Measurements from ENCODE around the gene DAB1. TPM values are rescaled to one million over a fixed set of nuclear protein-coding genes. Genes with fewer than 3 reads are reported as not detected.

Gene DAB1
- total RNA-seq, 1 donor from 2014 or later, result 1.6 TPM

DNA sequence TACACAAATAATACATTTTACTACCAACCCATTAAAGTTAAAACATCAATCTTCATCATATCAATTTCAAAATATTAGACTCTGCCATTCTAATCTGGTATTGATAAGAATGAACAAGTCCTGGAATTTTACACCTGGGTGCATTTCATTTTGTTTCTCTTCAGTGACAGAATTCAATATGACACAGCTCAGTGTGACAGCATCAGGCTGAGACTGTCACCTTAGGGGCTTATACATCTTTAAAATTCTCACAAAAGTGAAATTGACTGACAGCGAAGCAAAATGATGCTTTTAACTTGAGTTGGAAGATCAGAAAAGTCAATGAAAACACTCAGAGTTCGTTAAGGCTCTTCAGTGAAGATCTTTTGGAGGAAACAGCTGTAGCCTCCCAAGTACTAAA lies 213.0 kb downstream of the DAB1 start:
- Mint-ChIP-seq H3K27ac (ENCODE audit: unreplicated experiment) (no peak overlapping the region), H3K4me3 (ENCODE audit: unreplicated experiment) (no peak overlapping the region), H3K4me1 (ENCODE audit: low read depth, unreplicated experiment) (peaks cover 14% of the 10 kb centered on the region), H3K27me3 (ENCODE audit: low read depth, unreplicated experiment) (no peaks in the 10 kb centered on the region), H3K36me3 (ENCODE audit: low read depth, unreplicated experiment) (no peaks in the 10 kb centered on the region), H3K9me3 (ENCODE audit: unreplicated experiment) (no peaks in the 10 kb centered on the region)
- no peaks in the 10 kb centered on the region for H4K20me1 ChIP-seq (ENCODE audit: insufficient read depth, low read length)
- H3K27ac ChIP-seq (ENCODE audit: low read depth, low read length), result no peak overlapping the region
- no peaks in the 10 kb centered on the region for H3K36me3 ChIP-seq (ENCODE audit: insufficient read depth, low read length)
- H3K4me1 ChIP-seq (ENCODE audit: insufficient read depth, low read length), result no peaks in the 10 kb centered on the region
- no peak for FAIRE-seq
- H3K79me2 ChIP-seq (ENCODE audit: insufficient read depth, low read length), result no peaks in the 10 kb centered on the region
- H3K27me3 ChIP-seq (ENCODE audit: insufficient read depth, low read length), result no peaks in the 10 kb centered on the region
- no peak overlapping the region for H3K9ac ChIP-seq (ENCODE audit: low read length)
- H3K9me3 ChIP-seq (ENCODE audit: insufficient read depth, low read depth, low read length), result no peaks in the 10 kb centered on the region
- H2AFZ ChIP-seq (ENCODE audit: low read depth, low read length), result no peak overlapping the region
- H3K4me3 ChIP-seq (ENCODE audit: insufficient read depth, low read depth, low read length), result no peak overlapping the region
- H3K4me2 ChIP-seq (ENCODE audit: low read length), result no peak overlapping the region
- no peak for DNase-seq (ENCODE audit: low read depth)
- TF ChIP-seq, protein P1, sequence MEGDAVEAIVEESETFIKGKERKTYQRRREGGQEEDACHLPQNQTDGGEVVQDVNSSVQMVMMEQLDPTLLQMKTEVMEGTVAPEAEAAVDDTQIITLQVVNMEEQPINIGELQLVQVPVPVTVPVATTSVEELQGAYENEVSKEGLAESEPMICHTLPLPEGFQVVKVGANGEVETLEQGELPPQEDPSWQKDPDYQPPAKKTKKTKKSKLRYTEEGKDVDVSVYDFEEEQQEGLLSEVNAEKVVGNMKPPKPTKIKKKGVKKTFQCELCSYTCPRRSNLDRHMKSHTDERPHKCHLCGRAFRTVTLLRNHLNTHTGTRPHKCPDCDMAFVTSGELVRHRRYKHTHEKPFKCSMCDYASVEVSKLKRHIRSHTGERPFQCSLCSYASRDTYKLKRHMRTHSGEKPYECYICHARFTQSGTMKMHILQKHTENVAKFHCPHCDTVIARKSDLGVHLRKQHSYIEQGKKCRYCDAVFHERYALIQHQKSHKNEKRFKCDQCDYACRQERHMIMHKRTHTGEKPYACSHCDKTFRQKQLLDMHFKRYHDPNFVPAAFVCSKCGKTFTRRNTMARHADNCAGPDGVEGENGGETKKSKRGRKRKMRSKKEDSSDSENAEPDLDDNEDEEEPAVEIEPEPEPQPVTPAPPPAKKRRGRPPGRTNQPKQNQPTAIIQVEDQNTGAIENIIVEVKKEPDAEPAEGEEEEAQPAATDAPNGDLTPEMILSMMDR (IDR thresholded peaks at IDR 0.05; ENCODE audit: insufficient read depth, low read depth, low read length), result no peak
- TF ChIP-seq EZH2 (IDR thresholded peaks at IDR 0.05; ENCODE audit: insufficient read depth, low read length), result no peak

- Histone ChIP-seq H3K4me2 (ENCODE audit: low read length) (no peak overlapping the region), H3K9me3 (ENCODE audit: insufficient read depth, low read depth, low read length) (no peaks in the 10 kb centered on the region), H3K79me2 (ENCODE audit: insufficient read depth, low read length) (no peaks in the 10 kb centered on the region), H3K36me3 (ENCODE audit: insufficient read depth, low read length) (no peaks in the 10 kb centered on the region), H3K27me3 (ENCODE audit: insufficient read depth, low read length) (no peaks in the 10 kb centered on the region), H3K4me1 (ENCODE audit: insufficient read depth, low read length) (no peaks in the 10 kb centered on the region), H3K4me3 (ENCODE audit: insufficient read depth, low read depth, low read length) (no peak overlapping the region), H2AFZ (ENCODE audit: low read depth, low read length) (no peak overlapping the region), H4K20me1 (ENCODE audit: insufficient read depth, low read length) (no peaks in the 10 kb centered on the region), H3K27ac (ENCODE audit: low read depth, low read length) (no peak overlapping the region), H3K9ac (ENCODE audit: low read length) (no peak overlapping the region)
- FAIRE-seq (no peak), DNase-seq (ENCODE audit: low read depth) (no peak)
- TF ChIP-seq, protein P1 (IDR thresholded peaks at IDR 0.05; ENCODE audit: insufficient read depth, low read depth, low read length), result no peak
- no peak for TF ChIP-seq EZH2 (IDR thresholded peaks at IDR 0.05; ENCODE audit: insufficient read depth, low read length)
- no peak overlapping the region for H3K4me3 Mint-ChIP-seq (ENCODE audit: unreplicated experiment)
- no peaks in the 10 kb centered on the region for H3K9me3 Mint-ChIP-seq (ENCODE audit: unreplicated experiment)
- no peak overlapping the region for H3K27ac Mint-ChIP-seq (ENCODE audit: unreplicated experiment)
- H3K27me3 Mint-ChIP-seq (ENCODE audit: low read depth, unreplicated experiment), result no peaks in the 10 kb centered on the region
- H3K36me3 Mint-ChIP-seq (ENCODE audit: low read depth, unreplicated experiment), result no peaks in the 10 kb centered on the region
- peaks cover 16% of the 10 kb centered on the region for H3K4me1 Mint-ChIP-seq (ENCODE audit: low read depth, unreplicated experiment)
Measured at GRCh38 chr1:57209495-57209894, 214.4 kb downstream of the DAB1 start.

- Mint-ChIP-seq H3K4me1 (ENCODE audit: low read depth, unreplicated experiment) (peaks cover 16% of the 10 kb centered on the region), H3K27ac (ENCODE audit: unreplicated experiment) (no peak overlapping the region), H3K36me3 (ENCODE audit: low read depth, unreplicated experiment) (no peaks in the 10 kb centered on the region), H3K27me3 (ENCODE audit: low read depth, unreplicated experiment) (no peaks in the 10 kb centered on the region), H3K9me3 (ENCODE audit: unreplicated experiment) (no peaks in the 10 kb centered on the region), H3K4me3 (ENCODE audit: unreplicated experiment) (no peak overlapping the region)
- Histone ChIP-seq H2AFZ (ENCODE audit: low read depth, low read length) (no peak overlapping the region), H3K9me3 (ENCODE audit: insufficient read depth, low read depth, low read length) (no peaks in the 10 kb centered on the region), H3K27me3 (ENCODE audit: insufficient read depth, low read length) (no peaks in the 10 kb centered on the region), H4K20me1 (ENCODE audit: insufficient read depth, low read length) (no peaks in the 10 kb centered on the region), H3K4me3 (ENCODE audit: insufficient read depth, low read depth, low read length) (no peak overlapping the region), H3K4me2 (ENCODE audit: low read length) (no peak overlapping the region), H3K27ac (ENCODE audit: low read depth, low read length) (no peak overlapping the region), H3K9ac (ENCODE audit: low read length) (no peak overlapping the region), H3K4me1 (ENCODE audit: insufficient read depth, low read length) (no peaks in the 10 kb centered on the region), H3K79me2 (ENCODE audit: insufficient read depth, low read length) (no peaks in the 10 kb centered on the region), H3K36me3 (ENCODE audit: insufficient read depth, low read length) (no peaks in the 10 kb centered on the region)
- FAIRE-seq (no peak), DNase-seq (ENCODE audit: low read depth) (no peak)
- no peak for TF ChIP-seq EZH2 (IDR thresholded peaks at IDR 0.05; ENCODE audit: insufficient read depth, low read length)
- TF ChIP-seq, protein P1 (IDR thresholded peaks at IDR 0.05; ENCODE audit: insufficient read depth, low read depth, low read length), result no peak
Measured at GRCh38 chr1:57208741-57209302, 215.0 kb downstream of the DAB1 start.

Data from astrocyte (in vitro differentiated cells and primary cell).